Thyroid gland (tissue), 4 donors: ENCODE data around the gene LGR4.

Experiments used
- CTCF ChIP-seq, 6 experiments: fragments of 200-600 bp in 3 of 6; fragments of 450-650 bp in 3 of 6; sonication (generic) in 3 of 6; IDR thresholded peaks; one replicate each; pipeline ENCODE4 v1.5.1; 2016 to 2019; ENCODE audit warnings: antibody characterized with exemption in 6 of 6, mild to moderate bottlenecking in 2 of 6, inconsistent platforms in 1 of 6, moderate library complexity in 1 of 6
- POLR2A ChIP-seq, 2 donors: fragments of 450-650 bp; IDR thresholded peaks; one replicate each; pipeline ENCODE4 v1.6.1; 2017; ENCODE audit warnings: antibody characterized with exemption in 2 of 2, mild to moderate bottlenecking in 2 of 2, moderate library complexity in 1 of 2

- TF ChIP-seq POLR2A (IDR thresholded peaks at IDR 0.05): no peak
- TF ChIP-seq CTCF (IDR thresholded peaks at IDR 0.05): no peak
These were observed 42.0 kb upstream of the LGR4 start for GRCh38 chr11:27514558-27514957.
